Motor neuron (in vitro differentiated cells): ENCODE data around the gene PGLYRP3. TPM values are rescaled to one million over a fixed set of nuclear protein-coding genes. Genes with fewer than 3 reads are reported as not detected.
"Not testable (repeated sequence)": the region's sequence is repeated elsewhere in the genome, so short reads cannot be mapped to it uniquely, and the experiment has no call there.

Experiments
- ATAC-seq, 8 experiments: fragments of 200-7000 bp; cut with Tn5 transposase; replicated peaks in 6 of 8; 2 replicates each; pipeline ENCODE4 v1.8.0; 2021; ENCODE audit warnings: mild to moderate bottlenecking in 8 of 8, moderate library complexity in 8 of 8
- H3K27ac ChIP-seq, 2 donors: fragments of 250-450 bp; sonication (Bioruptor Pico); 2 replicates each; pipeline ENCODE4 v1.9.0; 2021; ENCODE audit warnings: antibody characterized with exemption in 2 of 2, mild to moderate bottlenecking in 2 of 2, moderate library complexity in 1 of 2
- H3K4me1 ChIP-seq, 2 donors: fragments of 250-450 bp; sonication (Bioruptor Pico); replicated peaks in 1 of 2; 2 replicates each; pipeline ENCODE4 v1.6.1; 2021; ENCODE audit warnings: antibody characterized with exemption in 2 of 2, mild to moderate bottlenecking in 2 of 2, moderate library complexity in 1 of 2
- H3K4me3 ChIP-seq, 5 donors: fragments of 250-450 bp; sonication (Bioruptor Pico); 2 replicates each; pipeline ENCODE4 v1.9.0; 2021; ENCODE audit warnings: antibody characterized with exemption in 5 of 5, mild to moderate bottlenecking in 5 of 5, moderate library complexity in 4 of 5
- WGBS, 10 experiments: fragments of 450-650 bp; shearing (Covaris generic); methylation state at CpG; one replicate each; pipeline ENCODE4 v1.0.0; 2022; 5-methylcytosine and 5-hydroxymethylcytosine counted together
- in situ Hi-C, 9 experiments: fragments of 400-800 bp; cut with MboI; loops; one replicate each; pipeline ENCODE4 v1.15.0; 2021; ENCODE audit warnings: low sequenced_read_pairs in 9 of 9, low pct_unique_long_range_greater_than_20kb in 2 of 9; ENCODE audit not compliant: unreplicated experiment in 9 of 9
- total RNA-seq, 8 experiments: library from RNA; unstranded; fragments of 300-600 nt; gene quantifications; 2 replicates each; pipeline versions ENCODE4 v1.2.3 to v1.2.4, GENCODE V29; 2022

Gene PGLYRP3
- total RNA-seq, 8 experiments from 2014 or later: not detected

GRCh38 chr1:153356392-153357075 is 43.8 kb upstream of the PGLYRP3 start:
- in situ Hi-C loops: loop anchor here in 4 of 9 experiments (10.0 to 25.0 kb wide), 3 partner anchors 131 to 631 kb away; partner anchors contain the start of genes JTB (in 1 of the 4), RAB13 (in 1 of the 4) and RPS27 (in 1 of the 4)
- 16 to 100% (median 77%) methylated on average over 1 to 8 of the region's 8 CpGs; no CpG with 5 or more reads in 3 of the 10 experiments for whole genome bisulfite sequencing, 10 experiments
- Histone ChIP-seq H3K4me3 (no peak overlapping the region), H3K27ac (no peak overlapping the region), H3K4me1 (no peaks in the 10 kb centered on the region)
- ATAC-seq: no peak

- WGBS, 10 experiments: 6 to 78% (median 44%) methylated on average over 2 to 10 of the region's 10 CpGs; no CpG with 5 or more reads in 1 of the 10 experiments
- in situ Hi-C loops: loop anchor here in 4 of 9 experiments (10.0 to 25.0 kb wide), 3 partner anchors 132 to 632 kb away; partner anchors contain the start of genes JTB (in 1 of the 4), RAB13 (in 1 of the 4) and RPS27 (in 1 of the 4)
- H3K4me3 ChIP-seq: no peak overlapping the region
- H3K27ac ChIP-seq: no peak overlapping the region
- H3K4me1 ChIP-seq: no peaks in the 10 kb centered on the region
- peak in 3 of 8 experiments; percentile 85 to 95 (median 95) for ATAC-seq
These were observed 42.8 kb upstream of the PGLYRP3 start for GRCh38 chr1:153355445-153356071.

- ATAC-seq: no peak
- 40 to 81% (median 69%) methylated on average over 1 to 6 of the region's 8 CpGs; no CpG with 5 or more reads in 3 of the 10 experiments for WGBS, 10 experiments
- Histone ChIP-seq H3K4me3 (no peak overlapping the region), H3K4me1 (no peaks in the 10 kb centered on the region), H3K27ac (no peak overlapping the region)
- in situ Hi-C loops: loop anchor here in 4 of 9 experiments (10.0 to 25.0 kb wide), 3 partner anchors 133 to 633 kb away; partner anchors contain the start of genes JTB (in 1 of the 4), RAB13 (in 1 of the 4) and RPS27 (in 1 of the 4)
These were observed 41.9 kb upstream of the PGLYRP3 start for GRCh38 chr1:153354515-153355193.

- H3K4me3 ChIP-seq: no peak overlapping the region
- no peak overlapping the region for H3K27ac ChIP-seq
- 23 to 90% (median 77%) methylated on average over 1 to 5 of the region's 7 CpGs; no CpG with 5 or more reads in 1 of the 10 experiments for WGBS, 10 experiments
- no peaks in the 10 kb centered on the region for H3K4me1 ChIP-seq
- in situ Hi-C loops: loop anchor here in 4 of 9 experiments (10.0 to 25.0 kb wide), 3 partner anchors 134 to 634 kb away; partner anchors contain the start of genes JTB (in 1 of the 4), RAB13 (in 1 of the 4) and RPS27 (in 1 of the 4)
- peak in 3 of 8 experiments; percentile 27 to 59 (median 42) for ATAC-seq
These were observed 40.6 kb upstream of the PGLYRP3 start for GRCh38 chr1:153353226-153353947.

- H3K27ac ChIP-seq: no peak overlapping the region
- H3K4me3 ChIP-seq: no peak overlapping the region
- 0% methylated on average over 1 to 4 of the region's 4 CpGs for WGBS, 10 experiments
- ATAC-seq: peak; percentile 59 to 91 (median 78)
- in situ Hi-C loops: loop anchor here in 4 of 9 experiments (10.0 to 25.0 kb wide), 3 partner anchors 135 to 635 kb away; partner anchors contain the start of genes JTB (in 1 of the 4), RAB13 (in 1 of the 4) and RPS27 (in 1 of the 4)
- no peaks in the 10 kb centered on the region for H3K4me1 ChIP-seq
These were observed 39.8 kb upstream of the PGLYRP3 start for GRCh38 chr1:153352523-153352922.

GRCh38 chr1:153350321-153350957 is 37.7 kb upstream of the PGLYRP3 start:
- no peak overlapping the region for H3K27ac ChIP-seq
- in situ Hi-C loops: loop anchor here in 4 of 9 experiments (10.0 to 25.0 kb wide), 3 partner anchors 137 to 637 kb away; partner anchors contain the start of genes JTB (in 1 of the 4), RAB13 (in 1 of the 4) and RPS27 (in 1 of the 4)
- 6 to 60% (median 17%) methylated on average over 1 of the region's 1 CpG; no CpG with 5 or more reads in 4 of the 10 experiments for WGBS, 10 experiments
- H3K4me1 ChIP-seq: no peaks in the 10 kb centered on the region
- no peak for ATAC-seq
- H3K4me3 ChIP-seq: no peak overlapping the region

GRCh38 chr1:153349363-153350320 is 36.9 kb upstream of the PGLYRP3 start:
- Histone ChIP-seq H3K4me1 (no peaks in the 10 kb centered on the region), H3K27ac (no peak overlapping the region), H3K4me3 (no peak overlapping the region)
- WGBS, 10 experiments: 0 to 100% (median 58%) methylated on average over 1 to 14 of the region's 17 CpGs
- in situ Hi-C loops: loop anchor here in 4 of 9 experiments (10.0 to 25.0 kb wide), 3 partner anchors 138 to 638 kb away; partner anchors contain the start of genes JTB (in 1 of the 4), RAB13 (in 1 of the 4) and RPS27 (in 1 of the 4)
- peak in 1 of 8 experiments; percentile 37 for ATAC-seq

- ATAC-seq: peak in 3 of 8 experiments; percentile 23 to 51 (median 30)
- in situ Hi-C loops: no loop called here
- H3K27ac ChIP-seq: no peak within 1 kb of the TSS
- 18 to 58% (median 47%) methylated on average over 2 to 7 of the region's 10 CpGs; no CpG with 5 or more reads in 3 of the 10 experiments for WGBS, 10 experiments
- no peak within 1 kb of the TSS for H3K4me3 ChIP-seq
- H3K4me1 ChIP-seq: peaks cover 0 to 6% of the 10 kb centered on the region in 2 donors
These were observed 36.0 kb upstream of the PGLYRP3 start, which contains the start of gene PGLYRP4 for GRCh38 chr1:153348511-153349362. TSS of gene PGLYRP4 (minus strand) at chr1:153348841. CDS start at chr1:153347932, 909 bp downstream.

- Histone ChIP-seq H3K27ac (no peak overlapping the region), H3K4me3 (no peak overlapping the region), H3K4me1 (peaks cover 0 to 15% of the 10 kb centered on the region in 2 donors)
- no peak for ATAC-seq
- in situ Hi-C loops: no loop called here
- WGBS, 10 experiments: 29 to 100% (median 55%) methylated on average over 2 to 4 of the region's 7 CpGs; no CpG with 5 or more reads in 4 of the 10 experiments
These were observed 35.1 kb upstream of the PGLYRP3 start for GRCh38 chr1:153347856-153348255.

GRCh38 chr1:153347049-153347448 is 34.3 kb upstream of the PGLYRP3 start:
- peaks cover 0 to 17% of the 10 kb centered on the region in 2 donors for H3K4me1 ChIP-seq
- H3K27ac ChIP-seq, ATAC-seq, in situ Hi-C loops, H3K4me3 ChIP-seq: not testable (repeated sequence)
- WGBS, 10 experiments: 0 to 88% (median 64%) methylated on average over 2 to 14 of the region's 14 CpGs; no CpG with 5 or more reads in 2 of the 10 experiments
